IPS-18c (cell line): Measurements from ENCODE around the gene PHC2.
"Not testable (repeated sequence)": the region's sequence is repeated elsewhere in the genome, so short reads cannot be mapped to it uniquely, and the experiment has no call there.

Experiments used
- H3K4me3 ChIP-seq: 2 replicates; pipeline ENCODE4 v1.7.0; 2013; ENCODE audit warnings: low read depth, mild to moderate bottlenecking, low read length, moderate library complexity; ENCODE audit not compliant: insufficient read depth
- H3K9me3 ChIP-seq: one replicate; pipeline ENCODE4 v1.6.1; 2013; ENCODE audit warnings: mild to moderate bottlenecking, low read length, moderate library complexity; ENCODE audit not compliant: control insufficient read depth, insufficient read depth

PHC2 gene

DNA sequence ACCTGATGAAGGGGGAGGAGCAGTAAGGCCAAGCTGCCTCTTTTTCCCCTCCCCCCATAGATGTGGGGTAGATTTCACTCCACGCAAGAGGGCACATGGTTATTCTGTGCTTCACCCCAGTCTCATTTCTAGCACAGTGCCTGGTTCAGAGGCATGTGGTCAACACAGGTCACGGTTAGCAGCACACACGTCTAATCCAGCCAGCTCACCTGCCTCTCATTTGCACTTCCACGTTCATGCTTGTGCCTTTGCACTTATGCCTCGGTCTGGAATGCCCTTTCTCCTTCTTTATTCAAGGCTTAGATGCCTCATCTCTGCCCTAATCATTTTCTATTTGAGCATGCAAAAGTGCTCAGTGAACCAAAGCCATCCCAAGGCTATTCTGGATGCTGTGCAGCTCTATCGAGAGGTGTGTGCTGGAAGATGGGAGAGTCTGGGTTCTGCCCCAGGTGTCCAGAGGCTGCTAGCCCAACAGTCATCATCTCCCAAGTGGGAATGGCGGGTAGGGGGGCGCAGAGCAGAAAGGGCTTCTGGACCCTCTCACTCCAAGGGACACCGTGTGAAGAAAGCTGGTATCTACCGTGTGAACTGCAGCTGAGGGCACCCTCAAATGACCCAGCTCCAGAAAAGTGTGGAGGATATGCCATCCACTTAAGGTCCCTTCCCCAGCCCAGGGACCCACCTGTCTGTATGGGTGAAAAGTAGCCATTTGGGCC, 107.9 kb downstream of the PHC2 start:
- no peak overlapping the region for H3K4me3 ChIP-seq

DNA sequence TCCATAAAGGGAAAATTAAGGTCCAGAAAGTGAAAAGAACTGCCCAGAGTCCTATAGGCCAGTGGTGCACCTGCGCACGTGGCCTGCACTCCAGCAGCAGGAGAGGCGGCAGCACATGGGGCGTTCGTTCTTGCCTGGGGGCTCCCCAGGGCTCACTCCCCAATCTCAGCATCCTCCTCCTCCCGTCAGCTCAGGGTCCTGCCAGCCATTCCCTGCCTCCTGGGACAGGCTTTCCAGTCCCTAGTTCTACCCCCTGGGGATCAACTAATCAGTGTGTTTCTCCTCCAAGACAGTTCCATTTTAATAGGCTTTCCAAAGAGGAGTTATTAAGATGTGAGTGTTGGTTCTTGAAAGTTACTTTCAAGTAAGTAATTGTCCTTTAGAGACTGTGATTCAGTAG, 108.8 kb downstream of the PHC2 start:
- Histone ChIP-seq H3K4me3 (no peak overlapping the region), H3K9me3 (peaks cover 3% of the 10 kb centered on the region)

More for the DNA sequence above, 107.9 kb downstream of the PHC2 start:
- H3K9me3 ChIP-seq = peaks cover 5% of the 10 kb centered on the region

DNA sequence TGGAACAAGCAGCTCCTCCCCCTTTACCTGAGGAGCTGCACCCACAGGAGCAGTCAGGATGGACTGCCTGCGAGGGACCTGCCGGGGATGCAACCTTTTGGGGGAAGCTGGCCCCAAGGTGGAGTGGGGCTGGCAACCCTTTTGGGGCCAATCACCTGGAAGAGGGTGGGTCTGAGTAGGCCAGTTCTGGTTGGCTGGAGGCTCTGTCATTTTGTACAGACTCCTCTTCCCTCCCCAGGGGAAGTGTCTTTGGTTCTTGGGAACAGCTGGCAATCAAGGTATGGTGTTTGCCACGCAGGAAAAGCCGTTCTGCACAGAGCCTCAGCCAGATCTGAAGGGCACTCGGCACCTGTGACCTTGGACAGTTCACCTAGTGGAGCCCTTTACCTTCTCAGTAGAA, 109.7 kb downstream of the PHC2 start:
- H3K9me3 ChIP-seq = peaks cover 3% of the 10 kb centered on the region
- H3K4me3 ChIP-seq = no peak overlapping the region

DNA sequence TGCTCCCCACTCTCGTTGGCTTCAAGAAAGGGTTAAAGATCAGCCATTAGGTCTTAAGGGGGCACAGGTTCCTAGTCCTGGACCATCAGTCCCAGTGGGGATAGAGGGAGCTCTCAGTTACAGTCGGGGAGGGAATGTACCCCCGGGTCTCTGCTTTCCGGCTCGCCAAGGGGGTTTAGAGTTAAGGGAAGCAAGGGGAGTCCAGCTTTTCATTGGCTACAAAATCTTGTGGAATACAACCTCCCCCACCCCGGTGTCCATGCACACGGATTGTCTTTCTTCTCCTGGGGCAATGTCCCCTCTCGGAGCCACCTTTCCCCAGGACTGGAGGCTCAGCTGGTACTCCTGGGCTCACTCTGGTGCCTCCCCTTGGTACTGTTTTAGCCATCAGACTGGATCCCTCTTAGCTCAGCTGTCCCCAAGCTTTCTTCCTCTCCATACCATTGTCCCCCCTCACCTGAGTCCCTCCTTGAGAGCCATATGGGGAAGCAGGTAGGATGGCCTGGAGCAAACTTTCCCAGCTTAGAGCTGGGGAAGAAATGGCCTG, 110.2 kb downstream of the PHC2 start, which contains the start of gene A3GALT2:
TSS of gene A3GALT2 (minus strand) at position 480 of the 547 bp plus-strand sequence. CDS start at position 480, 0 bp downstream.
- peaks cover 3% of the 10 kb centered on the region for H3K9me3 ChIP-seq
- no peak within 1 kb of the TSS for H3K4me3 ChIP-seq

DNA sequence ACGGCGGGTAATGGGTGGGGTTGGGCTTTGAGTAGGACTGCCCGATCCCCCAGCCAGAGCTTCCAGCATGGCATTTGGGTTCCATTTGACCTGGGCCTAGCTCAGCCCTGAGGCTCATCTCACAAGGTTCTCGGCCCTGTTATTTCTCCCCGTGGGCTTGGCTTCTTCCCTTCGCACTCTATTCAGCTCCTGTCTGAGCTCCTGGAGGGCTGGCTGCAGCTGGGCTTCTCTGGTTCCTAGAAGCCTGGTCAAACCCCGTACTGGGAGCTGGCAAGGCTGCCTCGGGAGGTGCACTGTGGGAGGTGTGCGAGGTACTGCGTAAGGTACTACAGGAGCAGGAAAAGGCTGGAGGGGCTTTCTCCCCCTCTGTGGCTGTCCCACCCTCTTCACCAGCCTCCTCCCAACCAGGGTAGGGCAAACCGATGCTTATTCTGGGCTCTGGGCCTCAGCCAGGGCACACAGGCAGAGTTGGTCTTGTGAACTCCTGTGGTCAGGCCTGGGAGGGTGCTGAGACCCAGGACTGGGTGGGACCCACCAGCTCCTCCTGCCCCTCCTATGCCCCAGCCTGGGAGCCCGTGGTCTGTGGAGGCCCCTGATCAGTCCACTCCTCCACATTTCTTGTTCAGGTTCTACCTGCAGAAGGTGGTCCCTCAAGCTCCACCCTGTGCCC, 110.8 kb downstream of the PHC2 start:
- H3K4me3 ChIP-seq = no peak overlapping the region
- H3K9me3 ChIP-seq = peaks cover 3% of the 10 kb centered on the region

DNA sequence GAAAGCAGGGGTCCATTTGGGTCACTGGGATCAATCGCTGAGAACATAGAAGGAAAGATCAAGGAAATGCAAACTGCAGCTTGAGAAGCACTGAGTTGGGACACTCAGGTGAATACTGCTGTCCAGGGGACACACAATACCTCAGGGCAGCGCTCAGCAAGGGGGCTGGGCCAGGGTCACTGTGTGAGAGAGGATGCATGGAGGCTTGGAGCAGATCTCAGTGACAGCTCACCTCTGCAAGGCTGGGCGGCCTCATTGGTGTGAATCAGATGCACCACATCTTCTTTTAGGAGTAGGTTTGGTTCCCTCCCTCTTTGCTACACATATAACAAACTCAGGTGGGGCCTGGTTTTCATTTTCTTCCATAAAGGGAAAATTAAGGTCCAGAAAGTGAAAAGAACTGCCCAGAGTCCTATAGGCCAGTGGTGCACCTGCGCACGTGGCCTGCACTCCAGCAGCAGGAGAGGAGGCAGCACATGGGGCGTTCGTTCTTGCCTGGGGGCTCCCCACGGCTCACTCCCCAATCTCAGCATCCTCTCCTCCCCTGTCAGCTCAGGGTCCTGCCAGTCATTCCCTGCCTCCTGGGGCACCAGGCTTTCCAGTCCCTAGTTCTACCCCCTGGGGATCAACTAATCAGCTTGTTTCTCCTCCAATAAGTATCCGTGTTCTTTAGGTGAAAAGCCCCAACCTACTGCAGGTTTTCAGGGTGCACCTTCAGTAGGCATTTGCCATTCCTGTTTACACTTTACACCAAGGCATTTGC, 111.5 kb downstream of the PHC2 start:
- Histone ChIP-seq H3K4me3 (no peak overlapping the region), H3K9me3 (peaks cover 3% of the 10 kb centered on the region)

DNA sequence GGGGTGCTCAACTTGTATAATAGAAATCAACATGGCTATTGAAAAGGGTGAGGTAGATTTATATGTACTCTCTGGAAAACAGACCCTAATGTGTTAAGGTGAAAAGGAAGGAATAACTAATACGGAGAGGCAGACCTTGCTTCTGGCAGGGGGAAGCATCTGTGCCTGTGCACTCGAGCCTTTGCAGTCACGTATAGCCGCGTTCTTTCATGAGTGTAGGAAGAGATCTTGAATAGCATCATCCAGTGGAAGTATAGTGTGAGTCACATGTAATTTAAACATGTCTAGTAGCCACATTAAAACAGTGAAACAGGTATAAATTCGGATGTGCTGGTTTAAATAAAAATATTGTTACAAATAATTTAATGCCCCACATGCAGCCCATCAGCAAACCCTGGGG, 112.9 kb downstream of the PHC2 start:
- no peaks in the 10 kb centered on the region for H3K9me3 ChIP-seq

DNA sequence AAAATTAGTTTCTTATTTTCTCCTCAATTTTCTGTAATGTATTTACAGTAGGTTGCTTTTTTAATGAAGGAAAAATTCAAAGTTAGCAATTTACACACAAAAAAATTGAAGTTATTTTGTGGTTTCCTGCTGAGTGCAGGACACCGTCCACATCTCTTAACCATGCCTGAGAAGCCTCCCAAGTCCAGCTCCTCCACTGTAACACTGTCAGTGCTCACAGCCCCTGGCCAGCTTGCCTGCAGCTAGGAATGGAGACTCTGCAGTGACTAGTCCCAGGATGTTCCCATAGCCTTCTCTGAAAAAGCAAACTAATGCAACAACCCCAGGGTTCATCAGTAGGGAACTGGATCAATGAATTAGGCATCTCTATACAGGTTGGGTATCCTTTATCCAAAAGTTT, 113.5 kb downstream of the PHC2 start:
- Histone ChIP-seq H3K4me3 (no peak overlapping the region), H3K9me3 (no peaks in the 10 kb centered on the region)

More for the DNA sequence above, 112.9 kb downstream of the PHC2 start:
- H3K4me3 ChIP-seq = no peak overlapping the region

DNA sequence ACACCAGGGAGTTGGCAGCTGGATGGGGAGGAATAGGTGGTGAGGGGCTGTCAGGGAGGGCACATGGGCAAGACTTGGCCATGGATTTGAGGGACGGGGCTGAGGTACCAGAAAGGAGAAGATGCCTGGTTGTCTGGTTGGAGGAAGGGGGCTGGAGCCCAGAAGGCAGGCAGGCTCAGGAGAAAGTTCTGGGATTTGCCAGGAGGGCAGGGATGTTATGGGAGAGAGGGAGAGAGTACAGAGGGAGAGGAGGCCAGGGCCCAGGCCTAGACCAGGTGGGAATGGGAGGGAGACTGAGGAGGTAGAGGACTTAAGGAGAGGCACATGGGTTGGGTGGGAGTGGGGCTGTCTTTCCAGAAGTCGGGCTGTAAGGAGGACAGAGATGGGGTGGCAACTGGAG, 114.3 kb downstream of the PHC2 start:
- Histone ChIP-seq H3K9me3 (no peaks in the 10 kb centered on the region), H3K4me3 (no peak overlapping the region)

DNA sequence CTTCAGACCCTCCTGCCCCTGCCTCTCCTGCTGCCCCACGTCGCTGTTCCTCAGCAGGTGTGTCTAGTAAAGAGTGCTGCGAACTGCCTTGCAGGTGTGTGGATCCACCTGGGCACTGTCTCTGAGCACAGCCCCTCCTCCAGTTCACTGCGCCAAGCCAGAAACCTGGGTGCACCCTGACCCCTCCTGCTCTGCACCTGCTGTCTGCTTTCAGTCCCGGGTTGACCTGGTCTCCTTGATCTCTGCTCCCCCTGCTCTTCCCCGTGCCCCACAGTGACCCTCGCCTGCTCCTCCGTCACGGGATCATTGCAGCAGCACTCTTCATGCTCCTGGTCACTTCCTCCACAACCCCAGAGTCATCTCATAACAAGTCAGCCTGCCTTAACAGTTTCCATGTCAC, 116.5 kb downstream of the PHC2 start:
- no peak overlapping the region for H3K4me3 ChIP-seq
- H3K9me3 ChIP-seq = peaks cover 2% of the 10 kb centered on the region

DNA sequence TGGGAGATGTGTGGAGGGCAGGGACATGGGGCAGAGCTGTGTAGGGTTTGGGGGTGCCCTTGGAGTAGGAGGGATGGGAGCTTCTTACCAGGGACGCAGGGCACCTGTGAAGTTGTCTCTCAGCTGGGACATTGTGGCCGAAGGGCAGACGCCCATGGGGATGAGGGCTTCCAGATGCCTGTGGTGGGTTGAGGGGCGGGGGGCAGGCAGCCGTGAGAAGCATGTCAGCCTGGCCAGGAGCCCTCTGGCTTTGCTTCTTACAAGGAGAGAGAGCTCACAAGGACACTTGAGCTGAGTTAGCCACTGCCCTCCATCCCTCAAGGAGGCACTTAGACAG, 118.5 kb downstream of the PHC2 start:
- Histone ChIP-seq H3K4me3 (no peak overlapping the region), H3K9me3 (peaks cover 2% of the 10 kb centered on the region)

DNA sequence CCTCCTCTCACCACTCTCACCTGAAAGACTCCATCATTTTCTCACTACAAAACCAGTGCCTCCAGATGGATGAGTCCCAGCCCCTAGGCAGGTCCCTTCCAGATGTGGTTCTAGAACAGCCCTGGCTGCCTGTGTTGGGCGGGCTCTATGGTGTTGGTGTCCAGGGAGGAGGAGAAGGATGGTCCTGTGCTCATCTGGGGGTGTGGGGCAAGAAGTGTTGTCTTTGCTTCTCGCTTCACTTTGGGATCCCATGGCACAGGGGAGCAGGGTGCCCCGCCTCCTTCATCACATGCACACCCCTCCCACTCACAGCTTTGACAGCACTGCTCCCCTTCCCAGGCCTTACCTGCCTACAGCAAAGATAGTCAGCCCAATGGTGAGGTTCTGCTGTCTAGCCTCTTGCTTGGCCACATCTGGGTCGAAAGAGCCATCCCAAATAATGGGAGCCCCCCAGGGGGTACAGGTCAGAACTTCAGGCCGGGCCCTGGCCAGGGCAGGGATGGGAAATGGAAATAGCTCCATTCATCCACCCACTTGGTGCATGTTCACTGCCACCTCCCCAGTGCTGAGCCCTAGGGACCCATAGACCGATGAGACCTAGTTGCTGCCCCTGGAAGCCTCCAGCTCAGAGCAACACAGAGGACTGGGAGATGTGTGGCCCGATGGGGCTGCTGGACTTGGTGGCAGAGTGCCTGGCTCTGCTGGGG, 119.0 kb downstream of the PHC2 start:
- peaks cover 2% of the 10 kb centered on the region for H3K9me3 ChIP-seq
- H3K4me3 ChIP-seq = no peak overlapping the region

DNA sequence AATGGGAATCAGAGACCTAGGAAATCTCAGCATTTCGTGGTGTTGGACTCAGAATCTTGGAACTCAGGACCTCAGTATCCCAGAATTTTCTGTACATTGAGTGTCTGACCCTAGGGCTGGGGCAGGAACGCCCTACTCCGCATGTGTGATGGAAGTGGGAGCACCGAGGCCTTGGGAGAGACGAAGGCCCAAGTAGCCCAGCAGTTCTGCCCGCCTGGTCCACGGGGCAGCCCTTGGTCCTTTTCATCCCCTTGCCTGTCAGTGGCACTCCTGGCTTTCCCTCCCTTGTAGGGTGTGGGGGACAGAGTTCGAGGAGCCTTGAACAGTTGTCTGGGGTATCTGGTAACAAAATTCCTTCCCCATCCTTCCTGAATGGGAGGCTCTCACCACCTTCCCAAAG, 120.2 kb downstream of the PHC2 start:
- H3K9me3 ChIP-seq = peaks cover 2% of the 10 kb centered on the region
- no peak overlapping the region for H3K4me3 ChIP-seq

DNA sequence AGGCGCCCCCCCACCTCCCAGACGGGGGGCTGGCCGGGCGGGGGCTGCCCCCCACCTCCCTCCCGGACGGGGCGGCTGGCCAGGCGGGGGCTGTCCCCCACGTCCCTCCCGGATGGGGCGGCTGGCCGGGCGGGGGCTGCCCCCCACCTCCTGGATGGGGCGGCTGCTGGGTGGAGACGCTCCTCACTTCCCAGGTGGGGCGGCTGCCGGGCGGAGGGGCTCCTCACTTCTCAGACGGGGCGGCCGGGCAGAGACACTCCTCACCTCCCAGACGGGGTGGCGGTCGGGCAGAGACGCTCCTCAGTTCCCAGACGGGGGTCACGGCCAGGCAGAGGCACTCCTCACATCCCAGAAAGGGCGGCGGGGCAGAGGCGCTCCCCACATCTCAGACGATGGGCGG, 121.5 kb downstream of the PHC2 start:
- H3K4me3 ChIP-seq, H3K9me3 ChIP-seq: not testable (repeated sequence)

DNA sequence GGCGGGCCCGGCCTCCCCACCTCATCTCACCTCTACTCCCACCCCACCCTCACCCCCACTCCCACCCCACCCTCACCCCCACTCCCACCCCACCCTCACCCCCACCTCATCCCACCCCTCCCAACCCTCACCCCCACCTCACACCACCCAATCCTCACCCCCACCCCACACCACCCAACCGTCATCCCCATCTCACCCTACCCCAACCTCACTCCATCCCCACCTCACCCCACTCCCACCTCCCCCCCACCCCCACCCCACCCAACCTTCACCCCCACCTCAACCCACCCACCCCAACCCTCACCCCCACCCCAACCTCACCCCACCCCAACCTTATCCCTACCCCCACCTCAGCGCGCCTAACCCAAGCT, 123.4 kb downstream of the PHC2 start:
- peaks cover 2% of the 10 kb centered on the region for H3K9me3 ChIP-seq
- no peak overlapping the region for H3K4me3 ChIP-seq

DNA sequence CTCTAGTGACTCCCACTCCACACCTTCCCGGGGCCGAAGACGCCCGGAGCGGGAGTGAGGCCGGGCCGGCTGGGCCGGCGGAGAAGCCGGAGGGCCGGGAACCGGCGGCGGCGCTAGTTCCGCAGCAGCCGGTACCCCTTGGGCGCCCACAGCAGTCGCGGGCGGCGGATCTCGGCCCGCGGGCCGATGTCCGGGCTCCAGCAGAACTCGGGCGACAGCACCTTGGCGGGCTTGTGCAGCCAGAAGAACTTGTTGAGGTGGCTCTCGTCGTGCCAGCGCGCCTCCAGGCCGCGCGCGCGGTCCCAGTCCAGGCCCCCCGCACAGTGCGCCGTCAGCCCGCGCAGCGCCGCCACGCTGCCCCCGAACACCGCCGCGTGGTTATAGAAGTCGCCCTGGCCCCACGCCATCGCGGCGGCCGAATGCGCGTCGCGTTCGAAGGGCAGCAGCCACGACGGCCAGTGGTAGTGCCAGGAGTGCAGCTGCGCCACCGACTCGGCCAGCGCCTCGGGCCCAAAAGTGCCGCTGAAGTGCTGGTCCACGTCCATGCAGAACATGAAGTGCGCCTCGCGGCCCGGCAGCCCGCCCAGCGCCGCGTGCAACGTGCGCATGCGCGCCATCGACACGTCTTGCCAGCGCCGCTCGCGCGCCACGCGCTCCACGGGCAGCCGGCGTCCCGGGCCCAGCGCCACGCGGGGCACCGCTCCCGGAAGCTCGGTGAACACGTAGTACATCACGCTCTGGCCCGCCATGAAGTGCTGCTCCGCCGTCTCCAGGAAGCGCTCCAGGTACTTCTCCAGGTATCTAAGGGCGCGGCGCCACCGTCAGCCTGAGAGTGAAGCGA, 124.0 kb downstream of the PHC2 start:
- peak overlapping the region; percentile 24; the same call in 1 of the 2 replicates for H3K4me3 ChIP-seq
- peaks cover 2% of the 10 kb centered on the region for H3K9me3 ChIP-seq
